GM12878 (cell line): Measurements from ENCODE around the gene ZBTB32. TPM values are rescaled to one million over a fixed set of nuclear protein-coding genes. Genes with fewer than 3 reads are reported as not detected.

Experiments
- ATF3 ChIP-seq: IDR thresholded peaks from 2 replicates; pipeline ENCODE4 v1.6.1; 2011; ENCODE audit warnings: low read depth, mild to moderate bottlenecking, low read length, moderate library complexity, borderline replicate concordance; ENCODE audit errors: extremely low read depth
- ATF7 ChIP-seq: fragments of 450-650 bp; IDR thresholded peaks from 2 replicates; pipeline ENCODE4 v1.6.1; 2016; ENCODE audit warnings: low read depth, mild to moderate bottlenecking
- CHD1 ChIP-seq: IDR thresholded peaks from 2 replicates; pipeline ENCODE4 v1.6.1; 2012; ENCODE audit warnings: low read depth, low read length, improper control_type of control experiment
- CUX1 ChIP-seq: IDR thresholded peaks from 2 replicates; pipeline ENCODE4 v1.6.1; 2012; ENCODE audit warnings: improper control_type of control experiment, low read depth, low read length; ENCODE audit not compliant: insufficient replicate concordance
- EED ChIP-seq: sonication (generic); IDR thresholded peaks from 2 replicates; pipeline ENCODE4 v1.6.1; 2016; ENCODE audit warnings: antibody characterized with exemption, low read depth
- GABPA ChIP-seq: IDR thresholded peaks from 2 replicates; pipeline ENCODE4 v1.6.1; 2014; ENCODE audit warnings: antibody characterized with exemption, low read depth, mild to moderate bottlenecking, inconsistent platforms
- GATAD2B ChIP-seq: fragments of 450-650 bp; conservative IDR thresholded peaks from 2 replicates; pipeline ENCODE4 v1.6.1; 2017; ENCODE audit warnings: low read depth, mild to moderate bottlenecking, moderate library complexity
- KLF5 ChIP-seq: fragments of 450-650 bp; IDR thresholded peaks from 2 replicates; pipeline ENCODE4 v1.6.1; 2014; ENCODE audit warnings: mild to moderate bottlenecking; ENCODE audit not compliant: partially characterized antibody
- NFYB ChIP-seq: IDR thresholded peaks from 2 replicates; pipeline ENCODE4 v1.6.1; 2011; ENCODE audit warnings: low read depth, mild to moderate bottlenecking, low read length, improper control_type of control experiment, moderate library complexity; ENCODE audit not compliant: insufficient read depth
- PML ChIP-seq: IDR thresholded peaks from 2 replicates; pipeline ENCODE4 v1.6.1; 2012; ENCODE audit warnings: low read length, inconsistent platforms
- RAD21 ChIP-seq: IDR thresholded peaks from 2 replicates; pipeline ENCODE4 v1.6.1; 2011; ENCODE audit warnings: mild to moderate bottlenecking, low read depth, low read length, moderate library complexity; ENCODE audit not compliant: insufficient read depth
- RAD51 ChIP-seq: fragments of 450-650 bp; IDR thresholded peaks from 2 replicates; pipeline ENCODE4 v1.6.1; 2016; ENCODE audit warnings: moderate library complexity, mild to moderate bottlenecking, inconsistent platforms
- RBBP5 ChIP-seq: fragments of 200-600 bp; sonication (generic); conservative IDR thresholded peaks from 2 replicates; pipeline ENCODE4 v1.6.1; 2016
- RCOR1 ChIP-seq: conservative IDR thresholded peaks from 2 replicates; pipeline ENCODE4 v1.6.1; 2012; ENCODE audit warnings: low read depth, low read length, improper control_type of control experiment
- STAT1 ChIP-seq: fragments of 450-650 bp; conservative IDR thresholded peaks from 2 replicates; pipeline ENCODE4 v1.6.1; 2014; ENCODE audit warnings: antibody characterized with exemption, mild to moderate bottlenecking
- polyA plus RNA-seq, 11 experiments: library from polyadenylated mRNA; depleted of rRNA in 4 of 11; unstranded in 6 of 11; stranded (reverse) in 5 of 11; fragments of >200 nt; fragmentation: Nextera tagmentation in 4 of 11; fragmentation: Illumina TruSeq in 1 of 11; extraction: Ambion mirVana in 4 of 11; extraction: Trizol in 1 of 11; gene quantifications; 1 replicate in 1 of 11; 2 replicates in 10 of 11; pipeline versions ENCODE4 v1.2.1 to v1.2.3, GENCODE V29; 2011 to 2016; ENCODE audit warnings: inconsistent platforms in 2 of 11, missing spikeins in 2 of 11, low read depth in 1 of 11
- total RNA-seq, 4 experiments: library from RNA; depleted of rRNA in 3 of 4; stranded (reverse); fragments of >200 nt in 3 of 4; fragmentation: Illumina TruSeq in 1 of 4; extraction: Trizol in 1 of 4; gene quantifications; 2 replicates each; pipeline versions ENCODE4 v1.2.1 to v1.2.3, GENCODE V29; 2013 to 2021

ZBTB32 gene
- total and polyA plus RNA-seq, 10 of the 15 experiments (the other 5 are each of a cell fraction or from before 2014, with no cell fraction given), result 1.0 to 46.7 (median 16.0) TPM

GRCh38 chr19:35748106-35749020 lies 44.0 kb downstream of the ZBTB32 start, which contains the start of gene LIN37 (continued):
- TF ChIP-seq CUX1, result no peak
- TF ChIP-seq KLF5, result peak; percentile 87
- TF ChIP-seq GATAD2B, result peak; percentile 65
- no peak for TF ChIP-seq RBBP5
- TF ChIP-seq RAD51, result peak; percentile 72
- peak; percentile 41; the same call in 1 of the 2 replicates for TF ChIP-seq ATF3
- TF ChIP-seq CHD1, result no peak
- TF ChIP-seq EED, result no peak
- peak; percentile 92 for TF ChIP-seq GABPA
- peak; percentile 70 for TF ChIP-seq ATF7
- no peak for TF ChIP-seq RAD21
- no peak for TF ChIP-seq RCOR1
- TF ChIP-seq STAT1, result no peak
- peak; percentile 89 for TF ChIP-seq NFYB
- TF ChIP-seq PML, result no peak
- TF ChIP-seq, all 136 proteins: peak for 57
